CD4-positive, alpha-beta T cell treated with Interleukin-21 for 1 hour (primary cell): ENCODE measurements around the gene CABCOCO1.
A peak's percentile ranks its signal among the peaks of the same experiment; 100 is the strongest.
"Not testable (repeated sequence)": the region's sequence is repeated elsewhere in the genome, so short reads cannot be mapped to it uniquely, and the experiment has no call there.

Source experiments
- DNase-seq: peaks from one replicate; pipeline ENCODE4 v3.0.0-alpha.2; 2020

Gene CABCOCO1

DNA sequence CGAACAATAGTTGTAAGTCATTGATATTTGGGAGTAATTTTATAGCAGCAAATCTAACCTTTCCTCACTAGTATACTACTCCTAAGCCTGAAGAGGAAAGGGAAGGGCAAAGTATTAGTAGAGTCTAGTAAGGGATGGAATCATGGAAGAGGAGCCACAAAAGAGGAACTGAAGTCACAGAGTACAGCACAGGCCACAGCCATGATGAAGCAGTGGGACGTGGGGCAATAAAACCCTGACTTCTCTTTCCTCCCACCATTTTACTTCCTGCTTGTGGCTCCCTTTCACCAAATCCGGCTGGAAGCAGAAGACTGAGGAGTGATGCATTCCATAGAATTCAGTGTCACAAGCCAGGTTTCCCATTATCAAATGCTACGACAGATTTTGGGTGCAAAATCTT lies 58.7 kb downstream of the CABCOCO1 start:
- no peak for DNase-seq

GRCh38 chr10:61725221-61725620 lies 62.5 kb downstream of the CABCOCO1 start:
- DNase-seq: not testable (repeated sequence)

DNA sequence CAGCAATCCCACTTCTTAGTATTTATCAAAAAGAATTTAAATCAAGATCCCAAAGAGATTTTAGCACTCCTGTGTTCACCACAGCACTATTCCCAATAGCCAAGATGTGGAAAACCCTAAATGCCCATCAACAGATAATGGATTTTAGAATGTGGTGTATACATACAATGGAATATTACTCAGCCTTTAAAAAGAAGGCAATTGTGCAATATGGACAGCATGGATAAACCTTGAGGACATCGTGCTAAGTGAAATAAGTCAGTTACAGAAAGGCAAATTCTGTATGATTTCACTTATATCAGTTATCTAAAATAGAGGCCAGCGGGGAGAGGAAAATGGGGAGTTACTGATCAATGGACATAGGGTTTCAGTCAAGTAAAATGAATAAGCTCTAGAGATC lies 66.9 kb downstream of the CABCOCO1 start:
- no peak for DNase-seq

GRCh38 chr10:61730671-61731070 lies 67.9 kb downstream of the CABCOCO1 start:
- DNase-seq: no peak

GRCh38 chr10:61731638-61732037 lies 68.9 kb downstream of the CABCOCO1 start:
- no peak for DNase-seq

DNA sequence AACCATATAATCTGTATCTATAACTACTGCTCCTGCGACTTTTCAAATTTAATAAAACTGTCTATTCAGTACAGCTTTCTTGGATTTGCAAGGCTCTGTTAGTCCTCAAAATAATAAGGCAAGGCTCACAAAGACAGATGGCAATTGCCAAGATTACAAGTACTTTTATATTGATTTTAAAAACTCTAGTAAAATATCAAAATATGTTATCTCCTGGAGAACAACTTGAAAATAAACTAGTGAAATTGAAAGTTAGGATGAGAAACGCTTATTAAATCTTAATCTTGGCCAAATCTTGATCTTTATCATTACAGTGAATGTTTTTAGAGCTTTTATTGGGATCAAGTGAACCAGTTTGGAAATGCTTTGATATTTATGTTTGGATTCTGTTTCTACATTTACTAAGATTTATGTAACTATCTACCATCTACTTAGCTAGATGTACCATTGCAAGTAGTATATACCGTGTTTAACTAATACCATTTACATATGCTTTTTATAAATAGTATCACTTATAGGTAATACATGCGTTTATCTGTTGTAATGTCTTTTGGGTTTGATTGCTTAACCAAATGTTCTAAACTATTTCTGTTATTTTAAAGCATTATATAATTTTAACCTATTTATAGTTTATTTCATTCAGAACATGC lies 70.0 kb downstream of the CABCOCO1 start:
- DNase-seq: no peak

DNA sequence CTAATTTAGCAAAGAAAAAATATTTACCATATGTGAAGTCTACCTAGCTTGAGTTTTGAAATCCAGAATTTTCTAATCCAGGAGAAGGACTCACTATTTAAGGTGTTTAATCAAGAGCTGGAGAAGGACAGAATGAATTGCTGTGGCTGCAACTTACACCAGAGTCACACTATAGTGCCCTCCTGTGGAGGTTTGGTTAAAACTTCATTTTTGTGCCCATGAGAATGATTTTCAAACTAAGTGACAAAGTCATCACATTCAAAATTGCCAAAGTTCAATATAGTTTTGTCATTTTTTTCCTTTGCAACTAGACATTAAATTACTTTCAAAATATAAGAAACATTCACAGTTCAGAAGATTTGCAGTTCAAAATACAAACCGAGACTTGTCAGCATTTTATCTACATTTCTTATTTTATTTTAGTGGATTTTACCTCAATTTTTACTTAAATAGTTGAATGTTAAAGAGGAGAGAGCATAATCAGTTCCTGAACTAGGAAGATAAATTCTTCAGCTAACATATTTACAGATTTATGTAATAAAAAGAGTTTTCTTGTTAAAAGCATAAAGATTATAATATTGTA lies 70.7 kb downstream of the CABCOCO1 start:
- peak; percentile 19 for DNase-seq

- DNase-seq: no peak
These were observed 73.2 kb downstream of the CABCOCO1 start for GRCh38 chr10:61735882-61736281.

GRCh38 chr10:61737455-61737854 lies 74.7 kb downstream of the CABCOCO1 start:
- not testable (repeated sequence) for DNase-seq

GRCh38 chr10:61742812-61743211 lies 80.1 kb downstream of the CABCOCO1 start:
- no peak for DNase-seq

GRCh38 chr10:61744469-61744868 lies 81.7 kb downstream of the CABCOCO1 start:
- DNase-seq: no peak

DNA sequence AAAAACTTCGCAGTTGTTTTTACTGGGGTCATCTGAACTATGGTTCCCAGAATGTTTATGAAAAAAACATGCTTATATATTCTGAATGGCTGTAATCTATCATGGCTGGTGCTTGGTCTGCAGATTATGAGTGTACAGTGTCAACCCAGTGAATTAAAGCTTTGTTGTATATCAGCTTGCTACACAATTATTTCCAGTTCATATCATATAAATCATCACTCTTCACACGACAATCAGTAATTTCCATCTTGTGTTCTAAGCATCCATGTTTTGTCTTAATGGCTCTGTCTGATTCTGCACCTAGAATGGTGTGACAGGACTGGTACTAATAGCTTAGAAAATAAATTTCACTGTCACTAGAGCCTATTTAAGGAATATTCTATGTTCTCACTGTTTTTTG lies 83.6 kb downstream of the CABCOCO1 start:
- DNase-seq: no peak

GRCh38 chr10:61747307-61747706 lies 84.6 kb downstream of the CABCOCO1 start:
- DNase-seq: no peak

- no peak for DNase-seq
These were observed 86.6 kb downstream of the CABCOCO1 start for GRCh38 chr10:61749291-61749690.

DNA sequence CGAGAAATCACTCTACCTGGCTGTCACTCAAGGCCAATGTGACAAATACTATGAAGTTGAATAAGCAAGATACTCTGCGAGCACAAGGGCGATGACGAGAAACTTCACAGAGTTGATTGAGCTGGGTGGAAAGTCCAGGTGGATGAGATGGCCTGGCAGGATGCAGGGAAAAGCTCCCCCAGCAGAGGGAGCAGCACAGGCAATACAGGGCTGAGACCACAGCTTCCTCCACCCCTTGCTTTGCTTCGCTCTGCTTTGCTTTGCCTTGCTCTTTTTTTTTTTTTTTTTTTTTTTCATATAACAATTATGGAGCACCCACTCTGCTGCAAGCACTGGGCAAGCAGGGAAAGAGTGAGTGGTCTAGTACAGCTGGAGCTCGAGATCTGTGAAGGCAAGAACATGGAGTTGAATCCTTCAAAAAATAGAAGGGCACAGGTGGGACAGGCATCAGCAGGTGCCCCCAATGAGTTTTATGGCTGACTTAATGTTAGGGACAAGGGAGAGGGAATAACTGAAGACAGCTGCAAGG lies 88.3 kb downstream of the CABCOCO1 start:
- DNase-seq: peak; percentile 73

GRCh38 chr10:61751599-61751998 lies 88.9 kb downstream of the CABCOCO1 start:
- no peak for DNase-seq

DNA sequence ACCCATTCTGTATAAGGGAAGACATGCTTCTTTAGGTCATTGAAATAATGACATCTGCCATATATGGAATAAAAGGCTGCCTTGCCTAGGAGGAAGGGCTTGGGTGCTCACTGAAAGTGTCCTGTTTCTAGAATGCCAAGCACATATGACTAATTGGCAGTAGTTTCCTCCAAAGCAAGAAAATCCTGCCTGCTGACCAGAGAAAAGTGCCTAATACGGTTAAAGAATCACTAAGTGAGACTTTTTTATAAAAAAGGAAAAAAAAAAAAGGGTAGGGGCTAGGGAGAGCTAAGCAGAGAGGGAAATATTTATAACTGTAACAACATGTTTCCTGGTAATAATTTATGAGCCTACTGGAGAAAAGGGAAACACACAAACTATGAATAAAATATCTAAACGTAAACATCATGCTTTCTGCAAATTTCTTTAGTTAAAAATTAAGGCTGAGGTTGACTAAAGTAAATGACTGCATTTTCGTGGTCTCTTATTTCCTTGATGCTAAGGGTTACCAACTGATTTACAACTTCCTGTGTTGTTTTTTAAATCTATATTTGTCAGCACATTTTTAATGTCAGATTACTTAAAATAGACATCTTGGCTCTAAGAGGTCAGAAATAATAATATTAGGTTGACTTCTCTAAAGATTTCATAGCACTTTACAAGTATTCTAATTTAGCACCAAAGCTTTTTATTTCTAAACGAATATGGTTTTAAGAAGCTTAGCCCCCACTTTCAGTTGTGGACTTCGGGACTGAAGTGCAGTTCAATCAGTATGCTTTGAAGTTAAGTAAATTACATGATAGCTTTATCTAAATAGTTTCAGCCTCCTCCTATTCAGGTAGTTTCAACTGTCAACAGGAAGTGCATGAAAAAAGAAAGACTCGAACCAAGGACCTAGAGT lies 89.6 kb downstream of the CABCOCO1 start:
- DNase-seq: peak; percentile 16

GRCh38 chr10:61753453-61753852 lies 90.7 kb downstream of the CABCOCO1 start:
- no peak for DNase-seq

DNA sequence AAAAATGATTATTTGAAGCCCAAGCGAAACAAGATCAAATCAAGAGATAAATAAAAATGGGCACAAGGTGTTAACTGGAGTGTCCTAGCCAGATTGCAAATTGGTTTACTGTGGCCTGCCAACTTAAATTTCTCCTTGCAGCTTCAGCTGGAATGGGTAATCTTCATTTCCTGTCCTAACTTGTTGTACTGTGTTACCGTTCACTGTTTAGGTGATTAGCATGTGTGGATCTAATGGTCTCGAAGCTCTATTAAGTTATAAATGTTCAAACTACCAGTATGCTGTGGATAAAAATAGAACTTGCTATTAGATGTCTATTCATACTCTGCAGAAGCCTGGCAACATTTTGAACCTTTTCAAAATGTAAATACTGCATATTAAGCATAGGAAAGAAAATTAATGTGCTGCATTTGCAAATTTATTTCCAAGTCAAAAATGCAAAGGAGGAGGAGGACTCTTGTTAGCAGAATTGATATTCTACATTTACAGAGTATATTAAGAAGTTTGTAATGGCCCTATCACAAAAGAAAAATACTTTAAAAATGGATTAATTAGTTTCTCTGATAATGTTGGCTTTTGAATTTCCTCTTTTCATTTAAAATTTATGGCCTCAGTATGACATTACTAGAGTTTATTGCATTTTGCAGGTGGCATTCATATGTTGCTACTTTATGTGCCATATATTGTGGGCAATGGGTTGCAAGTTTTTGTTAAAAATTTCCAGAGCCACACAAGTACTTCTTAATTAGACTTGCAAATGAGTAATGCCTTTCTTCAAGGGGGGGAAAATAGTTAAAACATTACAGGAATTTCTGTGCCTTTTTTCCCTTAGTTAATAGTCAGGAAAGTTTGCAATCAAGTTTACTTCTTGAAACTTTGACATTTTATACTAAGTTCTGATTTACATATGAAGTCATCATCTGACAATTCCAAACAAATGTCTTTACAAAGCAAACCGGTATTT lies 92.1 kb downstream of the CABCOCO1 start:
- no peak for DNase-seq

GRCh38 chr10:61757001-61757400 lies 94.3 kb downstream of the CABCOCO1 start:
- DNase-seq: no peak

GRCh38 chr10:61757525-61758397 lies 95.0 kb downstream of the CABCOCO1 start:
- no peak for DNase-seq
